COLO668 (cell line): Measurements from ENCODE around the gene ADNP.

Experiments
- DNase-seq: peaks from one replicate; lab custom pipeline; 2025; ENCODE audit not compliant: unreplicated experiment; lab: John Stamatoyannopoulos, UW

Gene ADNP

GRCh38 chr20:50874111-50874757 lies 57.0 kb downstream of the ADNP start:
- no peak for DNase-seq

- no peak for DNase-seq
These were observed 57.7 kb downstream of the ADNP start for GRCh38 chr20:50873585-50873984.

- no peak for DNase-seq
These were observed 58.4 kb downstream of the ADNP start for GRCh38 chr20:50872560-50873425.

- no peak for DNase-seq
These were observed 60.6 kb downstream of the ADNP start for GRCh38 chr20:50870561-50871161.

GRCh38 chr20:50868509-50869495 lies 62.4 kb downstream of the ADNP start:
- DNase-seq: peak; percentile 17

GRCh38 chr20:50867805-50868204 lies 63.4 kb downstream of the ADNP start:
- DNase-seq: no peak

- DNase-seq: no peak
These were observed 64.4 kb downstream of the ADNP start for GRCh38 chr20:50866831-50867230.

- DNase-seq: no peak
These were observed 65.1 kb downstream of the ADNP start for GRCh38 chr20:50866036-50866685.

GRCh38 chr20:50865591-50865990 lies 65.6 kb downstream of the ADNP start:
- no peak for DNase-seq

- no peak for DNase-seq
These were observed 66.1 kb downstream of the ADNP start for GRCh38 chr20:50865114-50865513.

- no peak for DNase-seq
These were observed 68.7 kb downstream of the ADNP start for GRCh38 chr20:50862546-50862945.

GRCh38 chr20:50861012-50861411 lies 70.2 kb downstream of the ADNP start:
- no peak for DNase-seq

- DNase-seq: no peak
These were observed 72.1 kb downstream of the ADNP start for GRCh38 chr20:50859161-50859560.

- no peak for DNase-seq
These were observed 72.7 kb downstream of the ADNP start for GRCh38 chr20:50858525-50858924.

GRCh38 chr20:50857348-50857747 lies 73.9 kb downstream of the ADNP start:
- DNase-seq: no peak

- no peak for DNase-seq
These were observed 74.7 kb downstream of the ADNP start for GRCh38 chr20:50856475-50857041.

- DNase-seq: no peak
These were observed 75.5 kb downstream of the ADNP start for GRCh38 chr20:50855498-50856474.

GRCh38 chr20:50854506-50855249 lies 76.6 kb downstream of the ADNP start:
- no peak for DNase-seq
